DMS114 treated with DMSO at 0.1 percent for 48 hours (cell line): ENCODE measurements around the gene BLM.
"Not testable (repeated sequence)": the region's sequence is repeated elsewhere in the genome, so short reads cannot be mapped to it uniquely, and the experiment has no call there.

Source experiments
- DNase-seq: peaks from one replicate; lab custom pipeline; 2025; ENCODE audit not compliant: unreplicated experiment; lab: John Stamatoyannopoulos, UW

BLM gene

GRCh38 chr15:90716976-90717821, at the start of gene BLM:
Gene BLM, plus strand, starts transcription at chr15:90717346. Its CDS starts 30,047 bp downstream, at chr15:90747393.
- DNase-seq = peak; percentile 98

GRCh38 chr15:90667755-90668345, 49.3 kb upstream of the BLM start:
- not testable (repeated sequence) for DNase-seq

- DNase-seq = not testable (repeated sequence)
These were observed 46.5 kb upstream of the BLM start for GRCh38 chr15:90670631-90671030.

DNA sequence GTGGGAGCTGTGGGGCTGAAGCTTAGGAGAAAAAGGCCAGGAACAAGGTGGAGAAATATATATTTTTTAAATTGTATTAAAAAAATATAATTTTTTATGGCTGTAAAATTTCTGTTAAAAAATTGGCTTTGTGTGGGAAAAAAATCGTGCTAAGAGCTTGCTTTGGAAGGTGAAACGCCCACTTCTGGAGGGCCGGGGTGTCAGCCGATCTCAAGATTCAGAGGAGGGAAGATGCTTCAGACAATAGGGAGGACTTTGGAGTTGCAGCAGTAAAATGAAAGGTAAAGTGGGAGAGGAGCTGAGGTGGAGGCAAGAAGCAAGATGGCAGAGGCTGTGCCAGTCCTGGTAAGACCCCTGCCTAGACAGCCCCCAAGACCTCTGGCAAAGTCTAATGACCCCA, 45.9 kb upstream of the BLM start:
- DNase-seq = no peak

- DNase-seq = not testable (repeated sequence)
These were observed 43.8 kb upstream of the BLM start for GRCh38 chr15:90673357-90673756.

DNA sequence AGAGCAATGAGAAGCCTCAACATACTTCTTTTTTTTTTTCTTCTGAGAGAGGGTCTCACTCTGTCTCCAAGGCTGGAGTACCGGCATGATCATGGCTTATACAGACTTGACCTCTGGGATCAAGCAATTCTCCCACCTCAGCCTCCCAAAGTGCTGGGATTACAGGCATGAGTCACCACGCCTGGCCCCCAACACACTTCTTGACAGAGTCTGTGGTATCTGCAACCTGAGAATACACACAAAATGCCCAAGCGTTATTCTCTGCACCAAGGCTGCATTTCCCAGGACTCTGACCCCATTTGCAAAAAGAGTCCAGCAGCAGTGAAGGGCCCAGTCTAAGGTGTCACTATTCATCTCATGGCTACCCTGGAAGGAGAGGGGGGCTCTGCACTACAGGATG, 42.7 kb upstream of the BLM start:
- DNase-seq = no peak

GRCh38 chr15:90675464-90675863, 41.7 kb upstream of the BLM start:
- no peak for DNase-seq

- DNase-seq = no peak
These were observed 39.0 kb upstream of the BLM start for GRCh38 chr15:90677807-90678790.

DNA sequence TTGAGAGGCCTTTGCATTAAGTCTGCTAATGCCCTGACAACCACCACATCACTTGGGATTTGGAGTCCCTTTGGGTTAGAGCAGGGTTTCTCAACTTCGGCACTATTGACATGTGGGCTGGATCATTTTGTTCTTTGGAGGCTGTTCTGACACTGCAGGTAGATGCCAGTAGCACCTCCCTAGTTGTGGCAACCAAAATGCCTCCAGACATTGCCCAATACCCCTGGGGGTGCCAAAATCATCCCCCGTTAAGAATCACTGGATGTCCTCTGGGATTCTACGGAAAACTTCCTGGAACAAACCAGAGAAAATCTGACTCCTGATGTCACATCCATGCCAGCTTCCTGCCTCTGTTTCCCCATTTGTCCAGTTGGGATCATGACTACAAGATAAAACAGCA, 37.2 kb upstream of the BLM start:
- DNase-seq = no peak

- no peak for DNase-seq
These were observed 36.7 kb upstream of the BLM start for GRCh38 chr15:90680371-90680935.

GRCh38 chr15:90681056-90681455, 36.1 kb upstream of the BLM start:
- DNase-seq = no peak

DNA sequence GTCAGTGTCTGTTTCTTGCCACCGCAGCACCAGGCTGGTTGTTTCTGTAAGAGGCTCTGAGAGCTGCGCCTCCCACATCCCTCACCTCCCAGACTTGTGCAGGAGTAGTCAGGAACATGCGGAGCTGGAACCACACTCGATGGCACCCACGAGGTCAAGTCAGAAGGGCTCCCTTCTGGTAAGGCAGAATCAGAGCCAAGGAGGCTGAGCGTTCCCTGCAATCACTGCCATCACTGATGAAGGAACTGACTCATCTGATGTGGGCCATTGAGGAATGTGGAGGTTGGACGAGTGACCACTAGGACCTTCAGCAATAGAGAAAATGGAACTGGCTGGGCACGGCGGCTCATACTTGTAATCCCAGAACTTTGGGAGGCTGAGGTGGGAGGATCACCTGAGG, 35.7 kb upstream of the BLM start:
- no peak for DNase-seq

- DNase-seq = no peak
These were observed 33.8 kb upstream of the BLM start for GRCh38 chr15:90683371-90683770.

- no peak for DNase-seq
These were observed 33.3 kb upstream of the BLM start for GRCh38 chr15:90683876-90684275.

- DNase-seq = no peak
These were observed 32.9 kb upstream of the BLM start for GRCh38 chr15:90684281-90684680.

GRCh38 chr15:90685591-90686434, 31.3 kb upstream of the BLM start:
- DNase-seq = no peak

- no peak for DNase-seq
These were observed 30.5 kb upstream of the BLM start for GRCh38 chr15:90686435-90687218.

DNA sequence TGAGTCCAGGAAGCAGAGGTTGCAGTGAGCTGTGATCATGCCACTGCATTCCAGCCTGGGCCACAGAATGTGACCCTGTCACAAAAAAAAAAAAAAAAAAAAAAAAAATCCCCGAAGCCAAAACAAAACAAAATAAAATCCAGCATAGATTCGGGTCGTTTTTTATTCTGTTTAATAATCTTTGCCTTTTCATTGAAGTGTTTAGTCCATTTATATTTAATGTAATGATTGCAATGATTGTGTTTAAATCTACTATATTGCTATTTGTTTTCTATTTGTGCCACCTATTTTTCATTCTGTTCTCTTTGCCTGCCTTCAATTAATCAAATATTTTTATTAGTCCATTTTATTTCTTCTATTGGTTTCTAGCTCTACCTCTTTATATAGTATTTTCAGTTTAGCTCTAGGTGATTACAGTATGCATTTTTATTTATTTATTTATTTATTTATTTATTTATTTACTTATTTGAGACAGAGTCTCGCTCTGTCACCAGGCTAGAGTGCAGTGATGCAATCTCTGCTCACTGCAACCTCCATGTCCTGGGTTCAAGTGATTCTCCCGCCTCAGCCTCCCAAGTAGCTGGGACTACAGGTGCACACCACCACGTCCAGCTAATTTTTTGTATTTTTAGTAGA, 27.7 kb upstream of the BLM start:
- DNase-seq = not testable (repeated sequence)

DNA sequence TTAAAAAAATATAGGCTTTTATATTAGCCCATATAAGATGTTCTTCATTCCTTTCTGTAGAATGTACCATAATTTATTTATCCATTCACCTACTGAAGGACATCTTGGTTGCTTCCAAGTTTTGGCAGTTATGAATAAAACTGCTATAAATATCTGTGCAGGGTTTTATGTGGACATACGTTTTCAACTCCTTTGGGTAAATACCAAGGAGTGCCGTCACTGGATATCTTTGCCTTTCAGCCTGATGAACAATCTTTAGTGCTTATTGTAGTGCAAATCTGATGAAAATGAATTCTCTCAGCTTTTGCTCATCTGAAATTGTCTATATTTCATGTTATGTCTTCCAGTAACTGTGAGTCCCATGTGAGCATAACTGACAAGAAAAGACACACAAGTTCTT, 26.6 kb upstream of the BLM start:
- DNase-seq = no peak
